Daoy (cell line): ENCODE measurements around the gene ZDHHC9. TPM values are rescaled to one million over a fixed set of nuclear protein-coding genes. Genes with fewer than 3 reads are reported as not detected.

Experiments used
- DNase-seq: peaks from one replicate; pipeline ENCODE4 v3.0.0-alpha.2; 2015; ENCODE audit warnings: low read depth
- total RNA-seq: library from RNA; depleted of rRNA; stranded (reverse); fragments of >200 nt; shearing (Covaris generic); gene quantifications from 2 replicates; pipeline ENCODE4 v1.2.3, GENCODE V29; 2014

ZDHHC9 gene
- total RNA-seq, 1 experiment from 2014 or later, result 14.5 TPM

- DNase-seq, result peak; percentile 23
Measured at GRCh38 chrX:129823115-129823514, 20.6 kb downstream of the ZDHHC9 start.

GRCh38 chrX:129818123-129818522 lies 25.6 kb downstream of the ZDHHC9 start:
- no peak for DNase-seq

DNA sequence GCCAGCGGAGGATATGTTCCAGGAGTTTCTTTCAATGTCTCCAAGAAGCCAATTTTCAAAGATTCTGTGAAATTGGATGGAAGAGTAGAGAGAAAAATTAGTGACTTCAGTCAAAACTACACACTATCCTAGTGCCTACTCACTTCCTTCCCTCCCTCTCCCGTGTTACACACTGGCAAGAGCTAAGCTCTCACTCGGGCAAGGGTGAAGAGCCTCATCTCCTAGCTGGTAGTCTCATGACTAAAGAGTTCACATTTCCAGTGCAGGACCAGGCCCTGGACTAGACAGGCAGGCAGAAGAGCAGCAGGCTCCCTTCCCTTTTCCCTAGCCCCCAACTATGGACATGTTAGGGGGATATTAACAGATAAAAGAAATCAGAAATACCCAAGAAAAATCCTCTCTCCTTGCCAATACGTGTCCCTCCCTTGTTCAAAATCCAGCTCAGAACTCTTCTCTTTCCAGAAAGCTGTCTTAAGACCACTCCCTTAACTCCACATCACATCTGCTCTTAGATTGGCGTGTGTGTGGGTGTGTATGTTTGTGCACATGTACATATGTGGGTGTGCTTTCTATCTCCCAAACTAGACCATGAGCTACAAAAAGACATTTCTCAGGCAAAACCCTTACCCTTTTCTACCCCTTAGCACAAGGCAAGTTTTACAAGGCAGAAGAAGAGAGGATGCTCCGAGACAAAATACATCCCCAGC lies 29.9 kb downstream of the ZDHHC9 start:
- no peak for DNase-seq

- DNase-seq, result no peak
Measured at GRCh38 chrX:129808829-129809796, 34.6 kb downstream of the ZDHHC9 start.

- DNase-seq, result no peak
Measured at GRCh38 chrX:129808158-129808828, 35.4 kb downstream of the ZDHHC9 start.

GRCh38 chrX:129804806-129805205 lies 38.9 kb downstream of the ZDHHC9 start:
- no peak for DNase-seq

DNA sequence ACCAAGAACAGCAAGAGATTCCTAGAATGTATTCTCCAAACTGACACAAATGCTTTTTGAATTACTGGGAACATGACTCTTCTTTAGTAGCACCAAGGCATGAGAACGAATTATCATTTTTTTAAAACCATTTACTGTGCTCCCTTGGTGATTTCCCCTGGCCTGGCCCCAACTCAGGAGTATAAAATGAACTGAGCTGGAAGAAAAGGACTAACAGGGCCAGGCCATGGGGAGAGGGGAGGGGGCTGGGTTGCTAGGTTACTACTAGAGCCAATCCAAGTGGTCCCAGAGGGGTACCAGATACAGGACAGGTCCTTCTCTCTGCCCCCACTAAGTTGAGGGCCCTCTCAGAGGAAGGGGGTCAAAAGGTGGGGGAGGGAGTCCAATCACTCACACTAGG lies 40.8 kb downstream of the ZDHHC9 start:
- no peak for DNase-seq

DNA sequence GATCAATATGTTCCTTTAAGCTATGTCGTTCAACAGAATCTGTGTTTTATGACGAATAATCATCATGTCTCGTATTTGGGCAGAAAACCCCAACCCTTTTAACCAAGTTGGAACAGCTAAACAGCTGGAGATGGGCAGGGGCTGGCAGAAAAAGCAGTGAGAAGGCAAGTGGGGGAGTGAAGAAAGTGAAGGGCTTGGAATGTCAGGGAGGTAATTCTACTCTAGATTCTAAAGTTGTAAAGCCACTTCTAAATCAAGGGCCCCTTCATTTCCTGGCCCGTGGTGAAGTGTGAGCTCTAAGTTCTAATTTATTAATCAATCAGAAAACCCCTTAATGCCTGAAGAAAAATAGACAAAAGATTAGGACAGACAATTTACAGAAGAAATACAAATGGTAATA lies 43.5 kb downstream of the ZDHHC9 start:
- no peak for DNase-seq

DNA sequence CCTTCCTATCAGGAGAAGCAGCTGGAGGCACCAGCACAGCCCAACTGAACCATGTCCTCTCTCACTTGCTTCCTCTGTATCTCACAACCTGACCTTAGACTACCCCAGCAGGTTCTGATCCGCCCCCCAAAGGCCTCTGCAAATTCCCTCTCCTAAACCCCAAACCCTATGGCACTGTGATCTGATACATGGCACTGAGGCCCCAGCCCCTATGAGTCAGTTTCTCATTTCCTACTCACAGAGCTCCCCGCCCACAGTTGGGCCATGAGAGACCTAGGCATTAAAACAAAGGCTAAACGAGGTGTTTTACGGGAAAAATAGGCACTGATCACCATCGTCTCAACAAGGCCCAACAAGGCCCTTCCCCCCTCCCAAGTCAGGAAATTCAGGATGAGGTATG lies 44.8 kb downstream of the ZDHHC9 start:
- no peak for DNase-seq

GRCh38 chrX:129798456-129798855 lies 45.2 kb downstream of the ZDHHC9 start:
- DNase-seq, result no peak

DNA sequence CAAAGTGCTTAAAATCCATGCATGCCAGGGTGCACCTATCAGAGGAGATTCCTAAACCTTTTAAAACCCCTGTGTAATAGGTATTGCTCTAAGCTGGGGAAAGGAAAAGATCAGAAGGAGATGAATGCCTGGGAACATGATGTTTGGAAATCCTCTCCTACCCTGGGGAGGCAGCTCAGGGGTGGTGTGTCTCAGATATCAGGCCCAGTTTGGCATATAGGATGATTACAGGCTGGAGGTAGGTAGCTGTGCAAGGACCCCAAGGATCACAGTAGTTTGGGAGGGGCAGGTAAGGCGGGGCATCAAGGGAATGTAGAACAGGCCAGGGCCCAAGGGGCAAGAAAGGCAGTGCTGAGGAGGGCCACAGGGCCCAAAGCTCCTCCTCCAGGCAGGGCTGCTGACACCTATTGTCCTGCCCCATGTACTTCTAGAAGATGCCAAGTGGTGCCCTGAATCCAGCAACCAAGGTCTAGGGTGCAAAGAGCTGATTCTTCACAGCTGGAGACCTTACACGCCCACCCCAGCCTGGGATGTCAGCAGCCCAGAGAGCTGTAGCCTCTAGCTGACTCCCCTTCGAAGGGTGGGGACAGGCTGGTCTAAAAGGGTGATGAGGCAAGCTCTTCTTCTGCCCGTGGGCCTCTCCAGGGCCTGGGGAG lies 46.3 kb downstream of the ZDHHC9 start:
- no peak for DNase-seq

GRCh38 chrX:129795584-129795983 lies 48.1 kb downstream of the ZDHHC9 start:
- no peak for DNase-seq

DNA sequence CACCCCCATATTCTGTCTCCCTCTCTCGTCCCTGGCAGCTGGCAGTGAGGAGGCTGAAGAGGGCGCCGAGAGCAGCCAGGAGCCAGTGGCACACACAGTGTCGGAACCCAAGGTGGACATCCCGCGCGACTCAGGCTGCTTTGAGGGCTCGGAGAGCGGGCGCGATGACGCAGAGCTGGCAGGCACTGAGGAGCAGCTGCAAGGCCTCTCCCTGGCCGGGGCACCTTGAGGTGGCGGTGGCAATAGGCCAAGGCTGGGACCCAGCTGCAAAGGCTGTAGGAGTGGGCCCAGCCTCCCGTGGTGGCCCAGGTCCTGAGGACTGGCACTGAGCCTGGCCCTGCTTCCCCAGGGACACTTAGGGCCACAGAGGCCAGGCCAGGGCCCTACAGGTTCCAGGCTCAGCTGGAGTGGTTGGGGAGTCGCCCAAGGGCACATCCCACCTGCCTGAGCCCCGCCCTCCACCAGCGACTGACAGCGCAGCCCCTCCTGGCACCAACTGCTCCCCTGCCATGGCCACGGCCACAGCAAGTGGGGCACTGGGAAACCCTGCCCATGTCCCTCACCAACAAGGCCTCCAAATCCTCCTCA lies 50.0 kb downstream of the ZDHHC9 start:
- no peak for DNase-seq

DNA sequence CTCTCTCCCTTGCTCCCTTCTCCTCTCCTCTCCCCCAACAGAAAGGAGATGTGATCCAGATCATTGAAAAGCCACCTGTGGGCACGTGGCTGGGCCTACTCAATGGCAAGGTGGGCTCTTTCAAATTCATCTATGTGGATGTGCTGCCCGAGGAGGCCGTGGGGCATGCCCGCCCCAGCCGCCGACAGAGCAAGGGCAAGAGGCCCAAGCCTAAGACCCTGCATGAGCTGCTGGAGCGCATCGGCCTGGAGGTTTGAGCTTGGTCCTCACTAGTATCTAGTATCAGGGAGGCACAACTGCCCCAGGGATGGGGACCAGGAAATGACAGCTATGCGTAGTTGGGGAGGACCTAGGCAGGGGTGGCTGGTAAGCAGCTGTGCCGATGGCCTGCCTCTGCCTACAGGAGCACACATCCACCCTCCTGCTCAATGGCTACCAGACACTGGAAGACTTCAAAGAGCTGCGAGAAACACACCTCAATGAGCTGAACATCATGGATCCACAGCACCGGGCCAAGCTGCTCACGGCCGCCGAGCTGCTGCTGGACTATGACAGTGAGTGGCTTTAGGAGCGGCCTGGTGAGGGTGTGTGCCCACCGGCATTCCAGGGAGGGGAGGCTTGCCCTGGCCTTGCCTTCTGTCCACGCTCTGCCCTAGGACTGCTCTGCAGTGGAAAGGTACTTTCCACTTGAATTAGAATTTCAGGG lies 50.9 kb downstream of the ZDHHC9 start:
- no peak for DNase-seq

DNA sequence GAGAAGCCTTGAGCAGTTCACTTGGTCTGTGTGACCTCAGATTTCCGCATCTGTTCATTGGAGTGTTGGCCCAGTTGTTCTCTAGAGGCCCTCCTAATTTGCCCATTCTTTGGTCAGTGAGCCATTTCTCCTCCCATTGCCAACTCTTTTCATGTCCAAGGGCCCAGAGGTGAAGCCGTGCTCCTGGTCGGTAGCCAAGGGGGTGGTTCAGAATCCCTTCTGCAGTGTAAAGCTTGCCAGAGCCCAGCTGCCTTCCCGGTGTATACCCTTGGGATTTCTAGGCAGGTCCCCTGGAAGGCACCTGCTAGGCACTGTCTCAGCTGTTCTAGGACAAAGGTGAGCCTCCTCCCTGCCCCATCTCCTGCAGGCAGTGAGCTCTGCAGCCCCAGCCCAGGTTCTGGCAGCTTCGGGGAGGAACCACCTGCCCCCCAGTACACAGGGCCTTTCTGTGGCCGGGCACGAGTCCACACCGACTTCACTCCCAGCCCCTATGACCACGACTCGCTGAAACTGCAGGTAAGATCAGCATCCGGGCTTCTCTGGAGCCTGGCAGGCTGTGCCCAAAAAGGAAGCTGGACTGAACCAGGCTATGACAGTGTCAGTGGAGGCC lies 51.6 kb downstream of the ZDHHC9 start:
- DNase-seq, result no peak

GRCh38 chrX:129791336-129791735 lies 52.4 kb downstream of the ZDHHC9 start:
- no peak for DNase-seq

DNA sequence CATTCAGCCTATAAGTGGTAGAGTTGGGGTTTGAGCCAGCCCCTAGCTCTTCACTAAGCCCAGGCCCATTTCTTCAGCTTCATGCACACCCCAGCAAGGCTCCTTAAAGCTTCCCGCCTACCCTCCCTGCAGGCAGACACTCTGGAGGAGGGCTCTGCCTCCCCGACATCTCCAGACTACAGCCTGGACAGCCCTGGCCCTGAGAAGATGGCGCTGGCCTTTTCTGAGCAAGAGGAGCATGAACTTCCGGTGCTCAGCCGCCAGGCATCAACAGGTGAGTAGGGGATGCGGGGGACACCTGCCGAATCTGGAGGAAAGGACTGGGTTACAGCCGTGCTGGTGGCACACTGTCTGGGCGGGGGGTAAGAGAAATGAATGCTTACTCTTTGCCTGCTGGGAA lies 52.9 kb downstream of the ZDHHC9 start:
- no peak for DNase-seq

DNA sequence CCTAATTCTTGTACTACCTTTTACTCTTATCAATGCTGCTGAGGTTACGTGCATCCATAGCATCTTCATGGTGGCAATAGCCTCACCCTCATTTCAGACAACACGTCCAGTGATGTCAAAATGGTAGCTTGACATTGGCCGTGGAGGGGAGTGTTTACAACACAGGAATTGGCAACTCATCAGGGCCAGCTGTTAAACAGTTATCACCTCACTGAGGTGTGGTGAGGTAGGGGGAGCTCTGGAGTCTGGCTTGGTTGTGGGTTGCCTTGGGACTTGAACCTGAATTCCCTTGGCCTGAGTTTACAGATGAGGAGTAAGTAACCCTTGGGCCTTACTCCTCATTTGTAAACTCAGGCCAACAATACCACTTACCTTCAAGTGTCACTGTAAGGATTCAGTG lies 53.5 kb downstream of the ZDHHC9 start:
- no peak for DNase-seq

- DNase-seq, result no peak
Measured at GRCh38 chrX:129788527-129788926, 55.2 kb downstream of the ZDHHC9 start.

GRCh38 chrX:129787336-129788055 lies 56.2 kb downstream of the ZDHHC9 start:
- no peak for DNase-seq
